PFSK-1 (cell line): Measurements from ENCODE around the gene PPM1F.

ENCODE experiments used
- FOXP2 ChIP-seq: optimal IDR thresholded peaks from 2 replicates; pipeline ENCODE3; 2011; ENCODE audit warnings: borderline replicate concordance, control low read depth, inconsistent platforms; ENCODE audit not compliant: insufficient read depth; ENCODE audit errors: extremely low read length, extremely low read depth
- POLR2AphosphoS5 ChIP-seq: IDR thresholded peaks from 2 replicates; pipeline ENCODE4 v1.6.1; 2012; ENCODE audit warnings: low read depth, mild to moderate bottlenecking, control low read depth, low read length, moderate library complexity
- TAF1 ChIP-seq: IDR thresholded peaks from 2 replicates; pipeline ENCODE4 v1.6.1; 2012; ENCODE audit warnings: low read length, control low read depth, borderline replicate concordance; ENCODE audit not compliant: insufficient read depth

DNA sequence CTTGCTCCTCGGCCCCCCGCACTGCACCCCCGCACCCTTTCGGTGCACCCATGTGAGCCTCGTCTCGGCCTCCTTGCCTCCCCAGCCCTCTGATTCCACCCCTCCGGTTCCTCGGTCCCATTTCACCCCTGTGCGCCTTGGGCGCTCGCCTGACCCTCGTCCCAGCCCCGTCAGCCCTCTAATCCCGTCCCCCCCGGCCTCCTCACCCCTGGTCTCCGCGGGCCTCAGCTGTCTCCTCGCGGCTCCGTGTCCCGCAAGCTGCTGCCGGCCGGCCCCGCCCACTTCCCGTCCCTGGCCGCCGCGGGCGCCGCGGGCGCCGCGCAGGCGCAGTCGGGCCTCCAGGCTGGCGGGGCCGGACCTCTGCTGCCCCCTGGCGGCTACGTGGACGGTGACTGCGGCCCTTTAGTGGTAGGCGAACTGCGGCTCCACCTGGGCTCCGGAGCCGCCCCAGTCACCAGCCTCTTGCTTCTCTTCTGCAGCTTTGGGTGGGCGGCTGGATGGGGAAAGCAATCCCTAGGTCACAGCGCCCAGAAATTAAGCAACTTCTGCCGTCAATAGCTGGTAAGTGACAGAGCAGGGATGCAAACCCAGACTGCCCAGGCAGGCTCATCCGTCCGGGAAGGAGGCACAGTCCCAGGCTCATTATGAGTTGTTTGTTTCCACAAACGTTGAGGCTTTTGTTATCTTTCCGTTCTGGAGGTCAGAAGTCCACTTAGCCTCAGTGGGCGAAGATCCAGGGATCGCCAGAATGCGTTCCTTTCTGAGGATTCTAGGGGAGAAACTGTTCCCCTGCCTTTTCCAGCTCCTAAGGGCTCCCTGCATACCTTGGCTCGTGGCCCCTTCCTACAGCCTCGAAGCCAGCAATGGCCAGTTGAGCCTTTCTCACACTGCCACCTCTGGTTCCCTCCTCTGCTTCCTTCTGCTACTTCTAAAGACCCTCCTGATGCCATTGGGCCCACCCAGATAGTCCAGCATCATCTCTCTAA, at the start of gene PPM1F:
- no peak for TF ChIP-seq TAF1
- TF ChIP-seq FOXP2 = no peak
- peak; percentile 37; the same call in 1 of the 2 replicates for TF ChIP-seq POLR2AphosphoS5
